ENCODE data around the gene CELF1. TPM values are rescaled to one million over a fixed set of nuclear protein-coding genes. Genes with fewer than 3 reads are reported as not detected.

Gene CELF1
- total and polyA plus RNA-seq, 2 donors (not counting 1 experiment from before 2014, with no cell fraction given): 52.0 to 153 TPM

DNA sequence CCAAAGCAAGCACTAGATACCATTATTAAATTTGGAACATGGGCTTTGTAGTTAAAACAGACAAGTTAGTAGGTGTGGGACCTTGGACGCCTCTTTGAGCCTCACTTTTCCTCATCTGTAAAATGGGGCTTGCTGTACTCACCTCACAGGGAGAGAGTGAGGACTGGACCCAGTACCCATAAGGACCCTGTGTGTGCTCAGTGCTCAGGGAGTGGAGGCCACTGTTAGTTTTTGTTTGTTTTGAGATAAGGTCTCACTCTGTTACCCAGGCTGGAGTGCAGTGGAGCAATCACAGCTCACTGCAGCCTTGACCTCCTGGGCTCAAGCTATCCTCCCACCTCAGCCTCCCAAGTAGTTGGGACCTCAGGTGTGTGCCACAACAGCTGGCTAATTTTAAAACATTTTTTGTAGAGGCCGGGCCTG is 112.9 kb downstream of the CELF1 start:
- H3K4me2 ChIP-seq (replicated peaks; ENCODE audit: low read depth, low read length, poor library complexity, severe bottlenecking): no peak overlapping the region
- H2AFZ ChIP-seq (ENCODE audit: insufficient read depth, low read depth, low read length, poor library complexity, severe bottlenecking): no peak overlapping the region
- ChIA-PET CTCF (interaction anchor here (1.4 to 1.5 kb wide), 2 partner anchors 14 to 28 kb away, joined by 4 read pairs; no protein-coding TSS in a partner anchor), POLR2A (interaction anchor here (0.6 kb wide), 1 partner anchor 231 kb away, joined by 3 read pairs; no protein-coding TSS in a partner anchor)
- intact Hi-C loops (cut with micrococcal nuclease): no loop called here
- no peak for DNase-seq
- no peaks in the 10 kb centered on the region for H3K4me1 Mint-ChIP-seq
- H3K79me2 ChIP-seq (ENCODE audit: control insufficient read depth, insufficient read depth, low read length): no peaks in the 10 kb centered on the region
- 54% methylated on average over 2 of the region's 2 CpGs for WGBS (ENCODE audit: insufficient coverage)
- no peaks in the 10 kb centered on the region for H3K27me3 Mint-ChIP-seq
- no peak overlapping the region for H3K27ac Mint-ChIP-seq
- H4K20me1 ChIP-seq (ENCODE audit: control insufficient read depth, insufficient read depth, low read length, poor library complexity, severe bottlenecking): no peaks in the 10 kb centered on the region
- H3K9ac ChIP-seq (ENCODE audit: low read length): no peak overlapping the region
- no peak for TF ChIP-seq EZH2 (IDR thresholded peaks at IDR 0.05; ENCODE audit: borderline replicate concordance, insufficient read depth, low read depth, low read length, poor library complexity, severe bottlenecking)
- TF ChIP-seq, protein P1, sequence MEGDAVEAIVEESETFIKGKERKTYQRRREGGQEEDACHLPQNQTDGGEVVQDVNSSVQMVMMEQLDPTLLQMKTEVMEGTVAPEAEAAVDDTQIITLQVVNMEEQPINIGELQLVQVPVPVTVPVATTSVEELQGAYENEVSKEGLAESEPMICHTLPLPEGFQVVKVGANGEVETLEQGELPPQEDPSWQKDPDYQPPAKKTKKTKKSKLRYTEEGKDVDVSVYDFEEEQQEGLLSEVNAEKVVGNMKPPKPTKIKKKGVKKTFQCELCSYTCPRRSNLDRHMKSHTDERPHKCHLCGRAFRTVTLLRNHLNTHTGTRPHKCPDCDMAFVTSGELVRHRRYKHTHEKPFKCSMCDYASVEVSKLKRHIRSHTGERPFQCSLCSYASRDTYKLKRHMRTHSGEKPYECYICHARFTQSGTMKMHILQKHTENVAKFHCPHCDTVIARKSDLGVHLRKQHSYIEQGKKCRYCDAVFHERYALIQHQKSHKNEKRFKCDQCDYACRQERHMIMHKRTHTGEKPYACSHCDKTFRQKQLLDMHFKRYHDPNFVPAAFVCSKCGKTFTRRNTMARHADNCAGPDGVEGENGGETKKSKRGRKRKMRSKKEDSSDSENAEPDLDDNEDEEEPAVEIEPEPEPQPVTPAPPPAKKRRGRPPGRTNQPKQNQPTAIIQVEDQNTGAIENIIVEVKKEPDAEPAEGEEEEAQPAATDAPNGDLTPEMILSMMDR (IDR thresholded peaks at IDR 0.05): no peak
- H3K4me3 ChIP-seq (ENCODE audit: control extremely low read depth in 1 of 5, extremely low read depth in 1 of 5, insufficient read depth in 1 of 5, low read depth in 2 of 5, low read length in 4 of 5): no peak overlapping the region
- no peaks in the 10 kb centered on the region for H3K36me3 ChIP-seq (replicated peaks in 1 of 2; ENCODE audit: control extremely low read depth in 1 of 2, control insufficient read depth in 1 of 2, extremely low read depth in 1 of 2, insufficient read depth in 2 of 2, low read length in 1 of 2)
- no peak for ATAC-seq (ENCODE audit: low read depth)
- H3K9me3 Mint-ChIP-seq (ENCODE audit: insufficient read depth): no peaks in the 10 kb centered on the region
- no peak overlapping the region for H3K4me3 Mint-ChIP-seq
- no peaks in the 10 kb centered on the region for H3K4me1 ChIP-seq (ENCODE audit: control insufficient read depth in 2 of 2, insufficient read depth in 2 of 2, low read length in 2 of 2)
- H3K9me3 ChIP-seq (ENCODE audit: control extremely low read depth in 1 of 3, control insufficient read depth in 2 of 3, insufficient read depth in 1 of 3, low read length in 2 of 3): peaks cover 0 to 6% (median 0%) of the 10 kb centered on the region in 3 donors
- no peak overlapping the region for H3K27ac ChIP-seq (ENCODE audit: low read length in 2 of 2)
- no peaks in the 10 kb centered on the region for H3K27me3 ChIP-seq (replicated peaks in 1 of 4; ENCODE audit: control extremely low read depth in 1 of 4, control insufficient read depth in 3 of 4, insufficient read depth in 4 of 4, low read length in 3 of 4)

DNA sequence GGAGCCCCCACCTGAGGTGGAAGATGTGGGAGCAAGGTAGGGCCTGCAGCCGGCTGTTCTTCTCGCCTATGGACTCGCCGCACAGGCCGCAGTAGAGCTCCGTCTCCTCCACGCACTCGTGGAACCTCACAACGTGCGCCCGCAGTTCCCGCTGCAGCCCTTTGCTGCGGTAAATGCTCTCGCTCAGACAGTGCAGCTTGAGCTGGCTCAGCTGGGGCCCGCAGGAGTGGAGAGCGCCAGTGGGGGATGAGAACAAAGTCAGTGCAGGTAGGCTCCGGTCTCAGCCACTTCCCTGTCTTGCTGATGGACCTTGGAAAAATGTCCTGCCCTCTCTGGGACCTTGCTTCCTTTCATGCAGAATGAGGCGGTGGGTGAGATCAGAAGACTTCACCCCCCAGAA is 114.2 kb downstream of the CELF1 start:
- intact Hi-C loops (cut with micrococcal nuclease): no loop called here
- no peaks in the 10 kb centered on the region for H3K36me3 ChIP-seq (replicated peaks in 1 of 2; ENCODE audit: control extremely low read depth in 1 of 2, control insufficient read depth in 1 of 2, extremely low read depth in 1 of 2, insufficient read depth in 2 of 2, low read length in 1 of 2)
- no peaks in the 10 kb centered on the region for H3K79me2 ChIP-seq (ENCODE audit: control insufficient read depth, insufficient read depth, low read length)
- DNase-seq: no peak
- no peaks in the 10 kb centered on the region for H3K4me1 ChIP-seq (ENCODE audit: control insufficient read depth in 2 of 2, insufficient read depth in 2 of 2, low read length in 2 of 2)
- no peaks in the 10 kb centered on the region for H3K4me1 Mint-ChIP-seq
- H3K27me3 Mint-ChIP-seq: no peaks in the 10 kb centered on the region
- ATAC-seq (ENCODE audit: low read depth): no peak
- WGBS (ENCODE audit: insufficient coverage): 97% methylated on average over 18 of the region's 18 CpGs
- H3K27me3 ChIP-seq (replicated peaks in 1 of 4; ENCODE audit: control extremely low read depth in 1 of 4, control insufficient read depth in 3 of 4, insufficient read depth in 4 of 4, low read length in 3 of 4): no peaks in the 10 kb centered on the region
- no peak overlapping the region for H3K27ac Mint-ChIP-seq
- ChIA-PET CTCF (no interaction called here), POLR2A (no interaction called here)
- H4K20me1 ChIP-seq (ENCODE audit: control insufficient read depth, insufficient read depth, low read length, poor library complexity, severe bottlenecking): no peaks in the 10 kb centered on the region
- no peak overlapping the region for H3K27ac ChIP-seq (ENCODE audit: low read length in 2 of 2)
- peaks cover 0 to 6% (median 0%) of the 10 kb centered on the region in 3 donors for H3K9me3 ChIP-seq (ENCODE audit: control extremely low read depth in 1 of 3, control insufficient read depth in 2 of 3, insufficient read depth in 1 of 3, low read length in 2 of 3)
- no peak overlapping the region for H3K9ac ChIP-seq (ENCODE audit: low read length)
- no peak overlapping the region for H3K4me3 ChIP-seq (ENCODE audit: control extremely low read depth in 1 of 5, extremely low read depth in 1 of 5, insufficient read depth in 1 of 5, low read depth in 2 of 5, low read length in 4 of 5)
- H3K4me3 Mint-ChIP-seq: no peak overlapping the region
- H2AFZ ChIP-seq (ENCODE audit: insufficient read depth, low read depth, low read length, poor library complexity, severe bottlenecking): no peak overlapping the region
- TF ChIP-seq, protein P1 (IDR thresholded peaks at IDR 0.05): no peak
- TF ChIP-seq EZH2 (IDR thresholded peaks at IDR 0.05; ENCODE audit: borderline replicate concordance, insufficient read depth, low read depth, low read length, poor library complexity, severe bottlenecking): no peak
- no peak overlapping the region for H3K4me2 ChIP-seq (replicated peaks; ENCODE audit: low read depth, low read length, poor library complexity, severe bottlenecking)
- no peaks in the 10 kb centered on the region for H3K9me3 Mint-ChIP-seq (ENCODE audit: insufficient read depth)
